Astrocyte of the spinal cord (primary cell): ENCODE measurements around the gene STRA6.

ENCODE experiments used
- DNase-seq: peaks from one replicate; pipeline ENCODE4 v3.0.0; 2011; ENCODE audit warnings: low read depth, low spot score
- H3K4me3 ChIP-seq: 2 replicates; pipeline ENCODE4 v1.5.1; 2011; ENCODE audit warnings: low read depth, mild to moderate bottlenecking, low read length, moderate library complexity
- in situ Hi-C: cut with HindIII; loops from 2 replicates; pipeline ENCODE4 v1.10.0; 2017; ENCODE audit warnings: low sequenced_read_pairs
- TF ChIP-seq, protein P1 (sequence below): IDR thresholded peaks from 2 replicates; pipeline ENCODE4 v1.5.1; 2012; ENCODE audit warnings: low read depth, mild to moderate bottlenecking, low read length, inconsistent platforms

STRA6 gene

GRCh38 chr15:74194572-74195559, 7.7 kb downstream of the STRA6 start:
- TF ChIP-seq, protein P1, sequence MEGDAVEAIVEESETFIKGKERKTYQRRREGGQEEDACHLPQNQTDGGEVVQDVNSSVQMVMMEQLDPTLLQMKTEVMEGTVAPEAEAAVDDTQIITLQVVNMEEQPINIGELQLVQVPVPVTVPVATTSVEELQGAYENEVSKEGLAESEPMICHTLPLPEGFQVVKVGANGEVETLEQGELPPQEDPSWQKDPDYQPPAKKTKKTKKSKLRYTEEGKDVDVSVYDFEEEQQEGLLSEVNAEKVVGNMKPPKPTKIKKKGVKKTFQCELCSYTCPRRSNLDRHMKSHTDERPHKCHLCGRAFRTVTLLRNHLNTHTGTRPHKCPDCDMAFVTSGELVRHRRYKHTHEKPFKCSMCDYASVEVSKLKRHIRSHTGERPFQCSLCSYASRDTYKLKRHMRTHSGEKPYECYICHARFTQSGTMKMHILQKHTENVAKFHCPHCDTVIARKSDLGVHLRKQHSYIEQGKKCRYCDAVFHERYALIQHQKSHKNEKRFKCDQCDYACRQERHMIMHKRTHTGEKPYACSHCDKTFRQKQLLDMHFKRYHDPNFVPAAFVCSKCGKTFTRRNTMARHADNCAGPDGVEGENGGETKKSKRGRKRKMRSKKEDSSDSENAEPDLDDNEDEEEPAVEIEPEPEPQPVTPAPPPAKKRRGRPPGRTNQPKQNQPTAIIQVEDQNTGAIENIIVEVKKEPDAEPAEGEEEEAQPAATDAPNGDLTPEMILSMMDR, result no peak
- H3K4me3 ChIP-seq, result no peak overlapping the region
- in situ Hi-C loops, result no loop called here

DNA sequence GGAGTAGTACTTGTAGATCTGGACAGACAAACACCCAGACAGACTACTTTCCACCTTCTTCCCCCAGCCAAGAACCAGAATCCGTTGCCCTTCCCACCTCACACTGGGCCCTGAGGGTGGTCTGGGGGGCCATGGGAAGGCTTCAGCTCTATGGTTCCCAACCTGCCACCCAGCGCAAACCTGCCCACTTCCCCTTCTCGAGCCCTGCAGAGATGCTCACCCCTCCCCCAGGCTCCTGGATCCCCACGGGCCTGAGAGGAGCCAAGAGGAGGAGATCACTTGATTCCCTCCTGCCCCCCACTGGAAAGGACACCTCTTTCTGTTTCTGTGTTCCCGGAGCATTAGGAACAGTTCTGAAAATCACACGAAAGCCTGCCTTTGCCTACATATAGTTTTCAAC, 8.7 kb downstream of the STRA6 start:
- DNase-seq, result no peak
- TF ChIP-seq, protein P1, result no peak
- H3K4me3 ChIP-seq, result no peak overlapping the region
- in situ Hi-C loops, result no loop called here

More at GRCh38 chr15:74194572-74195559, 7.7 kb downstream of the STRA6 start:
- no peak for DNase-seq

- H3K4me3 ChIP-seq, result no peak overlapping the region
- TF ChIP-seq, protein P1, result no peak
- in situ Hi-C loops, result no loop called here
- DNase-seq, result peak; percentile 95
Observed at GRCh38 chr15:74193299-74193718, 9.3 kb downstream of the STRA6 start.

DNA sequence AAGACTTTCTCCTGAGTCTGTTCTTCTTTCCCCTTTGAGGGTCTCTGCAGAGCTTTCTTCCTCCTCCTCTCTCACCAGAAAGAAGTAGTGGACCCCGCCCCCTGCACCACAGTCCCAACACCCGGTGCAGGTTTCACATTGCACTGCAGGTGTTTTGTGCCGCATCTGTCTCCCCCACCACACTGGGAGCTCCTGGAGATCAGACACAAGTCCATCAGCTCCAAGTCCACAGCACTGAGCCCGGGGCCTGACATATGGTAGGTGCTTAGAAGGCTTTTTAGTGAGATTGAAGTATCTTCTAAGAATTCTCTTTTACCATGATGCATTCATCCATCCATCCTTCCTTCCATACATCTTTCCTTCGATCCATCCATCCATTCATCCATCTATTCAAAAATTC, 9.8 kb downstream of the STRA6 start:
- H3K4me3 ChIP-seq, result no peak overlapping the region
- in situ Hi-C loops, result no loop called here
- no peak for DNase-seq
- TF ChIP-seq, protein P1, result no peak

GRCh38 chr15:74191798-74192197, 10.8 kb downstream of the STRA6 start:
- DNase-seq, result no peak
- in situ Hi-C loops, result no loop called here
- no peak overlapping the region for H3K4me3 ChIP-seq
- TF ChIP-seq, protein P1, result no peak

- TF ChIP-seq, protein P1, result no peak
- H3K4me3 ChIP-seq, result no peak overlapping the region
- in situ Hi-C loops, result no loop called here
- no peak for DNase-seq
Observed at GRCh38 chr15:74188216-74188615, 14.4 kb downstream of the STRA6 start.
